GM12874 (cell line): ENCODE results near the gene PHKG2.

Experiments used
- TF ChIP-seq, protein P1 (sequence below): IDR thresholded peaks from 2 replicates; pipeline ENCODE4 v1.5.1; 2011; ENCODE audit warnings: low read depth, mild to moderate bottlenecking, control low read depth, low read length, moderate library complexity; ENCODE audit not compliant: insufficient read depth

Gene PHKG2

DNA sequence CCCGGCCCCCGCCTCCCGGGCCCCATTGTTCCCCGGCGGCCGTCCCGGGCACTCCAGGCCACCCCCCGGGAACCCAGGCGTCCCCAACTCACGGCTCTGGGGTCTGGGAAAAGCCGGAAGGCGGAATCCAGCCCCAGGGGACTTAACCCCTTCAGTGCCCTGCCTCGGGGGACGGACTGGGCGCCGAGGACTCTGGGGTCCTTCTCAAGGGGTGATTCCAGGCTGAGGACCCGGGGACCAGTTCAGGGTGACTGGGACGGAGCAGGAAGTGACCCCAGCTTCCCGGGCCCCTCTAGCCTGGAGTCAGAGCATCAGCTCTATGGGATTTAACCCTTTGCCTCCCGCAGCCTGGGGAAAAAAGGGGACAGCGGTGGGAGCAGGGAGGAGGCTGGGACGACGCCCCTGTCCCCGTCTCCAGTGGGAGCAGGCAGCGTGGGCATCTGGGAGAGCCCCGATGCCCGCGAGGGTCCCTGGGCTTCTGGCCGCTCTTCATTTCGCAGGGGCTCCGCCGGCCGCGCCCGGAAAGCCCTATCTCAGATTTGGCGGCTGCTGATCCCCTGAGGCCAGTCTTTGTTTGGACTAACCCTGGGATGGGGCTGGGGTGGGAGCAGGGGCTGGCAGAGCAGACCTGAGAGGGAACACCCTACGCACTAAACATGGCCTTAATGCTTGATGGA, 38.8 kb downstream of the PHKG2 start, which contains the start of gene ZNF629:
Gene ZNF629 (minus strand): TSS at position 270 of the 677 bp plus-strand sequence. CDS start 2,723 bp downstream, outside the sequence.
- TF ChIP-seq, protein P1, sequence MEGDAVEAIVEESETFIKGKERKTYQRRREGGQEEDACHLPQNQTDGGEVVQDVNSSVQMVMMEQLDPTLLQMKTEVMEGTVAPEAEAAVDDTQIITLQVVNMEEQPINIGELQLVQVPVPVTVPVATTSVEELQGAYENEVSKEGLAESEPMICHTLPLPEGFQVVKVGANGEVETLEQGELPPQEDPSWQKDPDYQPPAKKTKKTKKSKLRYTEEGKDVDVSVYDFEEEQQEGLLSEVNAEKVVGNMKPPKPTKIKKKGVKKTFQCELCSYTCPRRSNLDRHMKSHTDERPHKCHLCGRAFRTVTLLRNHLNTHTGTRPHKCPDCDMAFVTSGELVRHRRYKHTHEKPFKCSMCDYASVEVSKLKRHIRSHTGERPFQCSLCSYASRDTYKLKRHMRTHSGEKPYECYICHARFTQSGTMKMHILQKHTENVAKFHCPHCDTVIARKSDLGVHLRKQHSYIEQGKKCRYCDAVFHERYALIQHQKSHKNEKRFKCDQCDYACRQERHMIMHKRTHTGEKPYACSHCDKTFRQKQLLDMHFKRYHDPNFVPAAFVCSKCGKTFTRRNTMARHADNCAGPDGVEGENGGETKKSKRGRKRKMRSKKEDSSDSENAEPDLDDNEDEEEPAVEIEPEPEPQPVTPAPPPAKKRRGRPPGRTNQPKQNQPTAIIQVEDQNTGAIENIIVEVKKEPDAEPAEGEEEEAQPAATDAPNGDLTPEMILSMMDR = no peak

DNA sequence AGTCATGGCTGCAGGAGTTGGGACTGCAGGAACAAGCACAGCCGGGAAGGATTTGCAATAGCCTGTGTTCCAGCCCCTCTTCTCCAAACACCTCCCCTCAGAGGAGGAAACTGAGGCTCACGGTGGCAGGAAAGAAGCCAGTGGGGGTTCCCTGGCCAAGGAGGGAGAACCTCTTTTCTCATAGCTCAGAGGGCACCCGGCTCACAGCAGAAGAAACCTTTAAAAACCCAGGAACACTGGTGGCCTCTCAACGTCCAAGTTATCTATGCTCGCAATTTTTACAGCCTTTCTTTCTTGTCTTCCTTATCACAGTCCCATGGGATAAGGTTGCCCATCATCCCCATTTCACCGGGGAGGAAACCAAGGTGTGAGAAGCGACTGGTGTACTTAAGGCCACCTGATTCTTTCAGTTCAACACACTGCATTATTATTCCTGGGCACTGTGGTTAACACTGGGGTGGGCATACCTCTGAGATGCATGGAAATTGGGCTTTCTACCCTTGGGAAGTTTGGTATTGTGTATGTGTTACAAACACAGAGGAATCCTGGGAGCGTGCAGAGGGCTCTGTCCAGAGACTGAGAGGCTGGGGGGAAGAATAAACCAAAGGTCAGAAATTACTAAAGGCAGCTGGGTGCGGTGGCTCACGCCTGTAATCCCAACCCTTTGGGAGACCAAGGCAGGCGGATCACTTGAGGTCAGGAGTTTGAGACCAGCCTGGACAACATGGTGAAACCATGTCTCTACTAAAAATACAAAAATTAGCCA, 39.6 kb downstream of the PHKG2 start:
- TF ChIP-seq, protein P1 = no peak

DNA sequence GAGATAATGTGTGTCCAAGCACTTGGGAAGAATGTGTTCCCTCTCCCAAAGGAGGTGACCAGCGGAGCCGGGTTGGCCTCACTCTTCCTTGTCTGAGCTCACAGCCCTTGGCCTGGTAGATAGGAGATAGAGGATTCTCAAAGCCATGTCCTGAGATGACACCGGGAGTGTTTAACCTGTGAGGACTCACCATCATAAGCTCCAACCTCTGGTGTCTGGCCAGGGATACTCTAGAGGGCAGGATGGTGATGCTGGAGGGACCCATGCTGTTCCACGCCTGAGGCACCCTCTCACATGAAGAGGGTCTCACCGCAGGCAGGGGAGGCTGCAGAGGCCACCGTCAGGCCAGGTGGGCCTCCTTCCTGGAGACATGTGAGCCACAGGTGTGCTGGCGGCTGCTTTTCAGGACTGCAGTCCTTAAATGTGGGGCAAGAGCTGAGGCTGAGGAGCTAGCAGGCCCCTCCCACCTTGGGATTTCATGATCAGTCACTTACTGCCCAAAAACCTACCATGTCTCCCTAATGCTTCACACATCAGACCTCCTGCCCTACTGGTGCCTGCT, 45.4 kb downstream of the PHKG2 start:
- TF ChIP-seq, protein P1 = no peak

DNA sequence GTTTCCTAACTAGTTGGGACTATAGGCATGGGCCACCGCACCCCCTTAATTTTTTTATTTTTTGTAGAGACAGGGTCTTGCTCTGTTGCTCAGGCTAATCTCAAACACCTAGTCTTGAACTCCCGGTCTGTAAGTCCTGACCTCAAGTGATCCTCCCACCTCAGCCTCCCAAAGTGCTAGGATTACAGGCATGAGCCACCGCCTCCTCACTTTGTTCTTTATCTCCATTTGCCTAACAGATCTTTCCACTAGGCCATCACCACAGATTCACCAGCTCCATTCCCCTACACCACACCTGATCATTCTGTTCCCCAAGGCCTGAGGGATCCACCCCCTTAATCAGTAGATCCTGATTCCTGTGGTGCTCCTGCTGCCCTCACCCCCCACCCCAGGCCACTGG, 46.4 kb downstream of the PHKG2 start:
- TF ChIP-seq, protein P1 = no peak

DNA sequence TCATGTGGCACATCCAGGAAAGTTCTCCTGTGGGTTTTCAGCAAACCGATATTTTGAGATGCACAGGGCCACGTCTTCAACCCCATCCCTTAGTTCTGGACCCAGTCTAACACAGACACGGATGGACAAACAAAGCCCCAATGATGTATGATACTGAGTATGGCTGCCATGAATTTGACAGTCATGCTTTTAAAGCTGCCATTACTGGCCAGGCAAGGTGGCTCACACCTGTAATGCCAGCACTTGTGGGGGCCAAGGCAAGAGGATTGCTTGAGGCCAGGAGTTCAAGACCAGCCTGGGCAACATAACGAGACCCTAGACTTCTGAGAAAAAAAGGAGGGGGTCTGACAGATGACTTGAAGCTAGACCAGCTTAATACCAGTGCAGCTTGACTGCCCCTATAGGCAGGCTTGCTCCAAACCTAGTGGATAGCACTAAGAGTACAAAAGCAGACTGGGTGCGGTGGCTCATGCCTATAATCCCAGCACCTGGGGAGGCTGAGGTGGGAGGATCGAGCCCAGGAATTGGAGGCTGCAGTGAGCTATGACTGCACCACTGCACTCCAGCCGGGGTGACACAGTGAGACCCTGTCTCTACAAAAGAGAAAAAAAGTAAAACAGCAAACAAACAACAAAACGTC, 49.6 kb downstream of the PHKG2 start:
- TF ChIP-seq, protein P1 = peak; percentile 29; the same call in 1 of the 2 replicates
